K562 (cell line): ENCODE results near the gene ZFYVE19. TPM values are rescaled to one million over a fixed set of nuclear protein-coding genes. Genes with fewer than 3 reads are reported as not detected.

Source experiments
- ARID2 ChIP-seq: fragments of 450-650 bp; IDR thresholded peaks from 2 replicates; pipeline ENCODE4 v1.6.1; 2017; ENCODE audit warnings: antibody characterized with exemption, mild to moderate bottlenecking
- C11orf30 ChIP-seq: fragments of 450-650 bp; IDR thresholded peaks from 2 replicates; pipeline ENCODE4 v1.6.1; 2016; ENCODE audit warnings: low read depth, mild to moderate bottlenecking
- DDX20 ChIP-seq: fragments of 450-650 bp; IDR thresholded peaks from 2 replicates; pipeline ENCODE4 v1.6.1; 2016; ENCODE audit warnings: missing genetic modification characterization, low read depth, mild to moderate bottlenecking, missing compliant biosample characterization, moderate library complexity
- ETV5 ChIP-seq: sonication (generic); formaldehyde crosslinking; IDR thresholded peaks from 2 replicates; pipeline ENCODE4 v1.4.0; 2020; ENCODE audit warnings: low read depth, mild to moderate bottlenecking, missing genetic modification reagents
- GABPB1 ChIP-seq: sonication (generic); formaldehyde crosslinking; IDR thresholded peaks from 2 replicates; pipeline ENCODE4 v1.8.0; 2022; ENCODE audit warnings: mild to moderate bottlenecking, missing genetic modification reagents
- GMEB1 ChIP-seq: fragments of 250-450 bp; sonication (Bioruptor Pico); IDR thresholded peaks from 2 replicates; pipeline ENCODE4 v1.4.0; 2020; ENCODE audit warnings: mild to moderate bottlenecking
- HDAC8 ChIP-seq: fragments of 450-650 bp; IDR thresholded peaks from 2 replicates; pipeline ENCODE4 v1.6.1; 2016; ENCODE audit warnings: mild to moderate bottlenecking, missing genetic modification characterization, moderate library complexity, missing compliant biosample characterization
- JUN ChIP-seq, 2 experiments: sonication (generic) in 1 of 2; formaldehyde crosslinking in 1 of 2; IDR thresholded peaks; 2 replicates each; pipeline versions ENCODE4 v1.6.1 to v1.8.0; 2012 to 2022; ENCODE audit warnings: borderline replicate concordance in 2 of 2, mild to moderate bottlenecking in 2 of 2, improper control_type of control experiment in 1 of 2, low read depth in 1 of 2, low read length in 1 of 2, missing genetic modification reagents in 1 of 2
- PURB ChIP-seq: sonication (generic); formaldehyde crosslinking; IDR thresholded peaks from 2 replicates; pipeline ENCODE4 v1.9.0; 2021; ENCODE audit warnings: low read depth, mild to moderate bottlenecking, missing genetic modification reagents
- RAD21 ChIP-seq, 2 experiments: fragments of 250-450 bp in 1 of 2; fragments of 450-650 bp in 1 of 2; sonication (Bioruptor Pico) in 1 of 2; formaldehyde crosslinking in 1 of 2; IDR thresholded peaks in 1 of 2; conservative IDR thresholded peaks in 1 of 2; 2 replicates each; pipeline versions ENCODE4 v1.4.0 to v1.8.0; 2020 to 2022; ENCODE audit warnings: mild to moderate bottlenecking in 2 of 2, moderate library complexity in 1 of 2
- RB1 ChIP-seq: fragments of 450-650 bp; IDR thresholded peaks from 2 replicates; pipeline ENCODE4 v1.6.1; 2017; ENCODE audit warnings: low read depth, mild to moderate bottlenecking
- RREB1 ChIP-seq: fragments of 250-450 bp; sonication (Bioruptor Pico); IDR thresholded peaks from 2 replicates; pipeline ENCODE4 v1.4.0; 2020
- RUNX1 ChIP-seq: sonication (generic); IDR thresholded peaks from 2 replicates; pipeline ENCODE4 v1.6.1; 2016; ENCODE audit warnings: antibody characterized with exemption, low read depth
- SMARCE1 ChIP-seq: fragments of 450-650 bp; IDR thresholded peaks from 2 replicates; pipeline ENCODE4 v1.7.1; 2016; ENCODE audit warnings: mild to moderate bottlenecking
- SOX6 ChIP-seq: fragments of 450-650 bp; IDR thresholded peaks from 2 replicates; pipeline ENCODE4 v1.6.1; 2014; ENCODE audit warnings: mild to moderate bottlenecking
- SP1 ChIP-seq: sonication (generic); formaldehyde crosslinking; IDR thresholded peaks from 2 replicates; pipeline ENCODE4 v1.8.1; 2022; ENCODE audit warnings: mild to moderate bottlenecking, missing genetic modification reagents
- YBX1 ChIP-seq: fragments of 450-650 bp; IDR thresholded peaks from 2 replicates; pipeline ENCODE4 v1.7.1; 2016; ENCODE audit warnings: mild to moderate bottlenecking
- ZNF398 ChIP-seq: fragments of 250-450 bp; sonication (Bioruptor Pico); IDR thresholded peaks from 2 replicates; pipeline ENCODE4 v1.8.0; 2021; ENCODE audit warnings: moderate library complexity, mild to moderate bottlenecking, inconsistent platforms
- ZNF444 ChIP-seq: fragments of 250-450 bp; sonication (Bioruptor Pico); IDR thresholded peaks from 2 replicates; pipeline ENCODE4 v1.4.0; 2020; ENCODE audit warnings: mild to moderate bottlenecking, moderate library complexity
- polyA plus RNA-seq, 8 experiments: library from polyadenylated mRNA; depleted of rRNA in 4 of 8; stranded (reverse) in 5 of 8; unstranded in 3 of 8; fragments of >200 nt; fragmentation: Nextera tagmentation in 2 of 8; fragmentation: Illumina TruSeq in 1 of 8; extraction: Ambion mirVana in 2 of 8; extraction: Trizol in 1 of 8; gene quantifications; 2 replicates each; pipeline versions ENCODE4 v1.2.1 to v1.2.3, GENCODE V29; 2011 to 2014; ENCODE audit warnings: inconsistent platforms in 1 of 8, missing spikeins in 1 of 8
- total RNA-seq, 7 experiments: library from RNA; depleted of rRNA in 6 of 7; stranded (reverse); fragments of >200 nt in 6 of 7; fragmentation: Illumina TruSeq in 2 of 7; extraction: Trizol in 2 of 7; gene quantifications; 2 replicates each; pipeline versions ENCODE4 v1.2.1 to v1.2.3, GENCODE V29; 2011 to 2021; ENCODE audit warnings: low replicate concordance in 1 of 7

ZFYVE19 gene
- total and polyA plus RNA-seq, 9 of the 15 experiments (the other 6 are each of a cell fraction or from before 2014, with no cell fraction given), result 1.5 to 36.8 (median 19.9) TPM

- peak; percentile 69; the same call in 1 of the 2 replicates for TF ChIP-seq RREB1 (CRISPR knock-in tag)
- no peak for TF ChIP-seq ZNF398 (CRISPR knock-in tag)
- no peak for TF ChIP-seq SOX6
- peak; percentile 64 for TF ChIP-seq RB1
- no peak for TF ChIP-seq HDAC8 (tag)
- no peak for TF ChIP-seq DDX20
- no peak for TF ChIP-seq YBX1
- TF ChIP-seq SMARCE1, result no peak
- TF ChIP-seq GMEB1 (CRISPR knock-in tag), result no peak
- 0 out of 2 replicates have a peak, but pooled peaks have one; percentile 35 for TF ChIP-seq GABPB1
- TF ChIP-seq ARID2, result peak; percentile 49; the same call in 1 of the 2 replicates
- TF ChIP-seq PURB, result no peak
- TF ChIP-seq SP1 (CRISPR knock-in tag), result peak; percentile 53
- 0 out of 2 replicates have a peak, but pooled peaks have one; percentile 14 for TF ChIP-seq JUN (IDR thresholded peaks at IDR 0.05; ENCODE audit: borderline replicate concordance, low read depth, low read length)
- no peak for TF ChIP-seq JUN (CRISPR knock-in tag; IDR thresholded peaks at IDR 0.05; ENCODE audit: borderline replicate concordance)
- peak; percentile 88 to 90 for TF ChIP-seq RAD21 (CRISPR knock-in tag; conservative IDR thresholded peaks at IDR 0.05 in 1 of 2, IDR thresholded peaks at IDR 0.05 in 1 of 2)
- TF ChIP-seq C11orf30, result no peak
- no peak for TF ChIP-seq ZNF444 (CRISPR knock-in tag)
- no peak for TF ChIP-seq RUNX1
- TF ChIP-seq ETV5 (CRISPR knock-in tag), result peak; percentile 59; the same call in 1 of the 2 replicates
Measured at GRCh38 chr15:40782609-40783227, 24.2 kb upstream of the ZFYVE19 start (continued).
